Skeletal muscle cell (primary cell): Measurements from ENCODE around the gene TMPRSS9.
"Not testable (repeated sequence)": the region's sequence is repeated elsewhere in the genome, so short reads cannot be mapped to it uniquely, and the experiment has no call there.

Source experiments
- DNase-seq: peaks from one replicate; pipeline ENCODE4 v3.0.0-alpha.2; 2010; ENCODE audit warnings: low read depth
- H3K4me3 ChIP-seq: 2 replicates; pipeline ENCODE4 v1.5.1; 2011; ENCODE audit warnings: low read depth, mild to moderate bottlenecking, control low read depth, low read length, moderate library complexity

TMPRSS9 gene

GRCh38 chr19:2382530-2383222 lies 22.6 kb downstream of the TMPRSS9 start:
- no peak overlapping the region for H3K4me3 ChIP-seq
- DNase-seq, result no peak

DNA sequence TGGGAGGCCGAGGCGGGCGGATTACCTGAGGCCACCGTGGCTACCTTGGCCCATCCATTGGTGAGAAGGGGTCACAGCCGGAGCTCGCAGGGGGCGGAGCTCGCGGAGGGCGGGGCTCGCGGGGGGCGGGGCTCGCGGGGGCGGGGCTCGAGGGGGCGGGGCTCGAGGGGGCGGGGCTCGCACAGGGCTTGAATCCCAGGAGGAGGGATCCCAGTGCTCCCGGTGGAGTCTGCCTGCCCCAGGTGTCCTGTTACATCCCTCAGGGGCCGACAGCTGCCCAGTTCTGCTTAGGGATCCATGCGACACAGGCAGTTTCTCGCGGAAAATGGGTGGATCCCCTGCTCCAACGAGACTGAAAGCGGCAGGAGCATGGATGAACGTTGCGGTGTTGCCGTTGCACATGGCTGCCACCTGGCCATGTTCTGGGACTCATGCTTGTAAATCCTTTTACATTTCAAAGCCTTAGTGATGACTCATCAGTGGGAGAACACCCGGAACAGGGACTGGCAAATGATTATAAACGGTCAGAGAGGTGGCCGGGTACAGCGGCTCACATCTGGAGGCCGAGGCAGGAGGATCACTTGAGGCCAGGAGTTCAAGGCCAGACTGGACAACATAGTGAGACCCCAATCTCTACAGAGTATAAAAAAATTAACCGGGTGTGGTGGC lies 25.1 kb downstream of the TMPRSS9 start:
- H3K4me3 ChIP-seq, result no peak overlapping the region

DNA sequence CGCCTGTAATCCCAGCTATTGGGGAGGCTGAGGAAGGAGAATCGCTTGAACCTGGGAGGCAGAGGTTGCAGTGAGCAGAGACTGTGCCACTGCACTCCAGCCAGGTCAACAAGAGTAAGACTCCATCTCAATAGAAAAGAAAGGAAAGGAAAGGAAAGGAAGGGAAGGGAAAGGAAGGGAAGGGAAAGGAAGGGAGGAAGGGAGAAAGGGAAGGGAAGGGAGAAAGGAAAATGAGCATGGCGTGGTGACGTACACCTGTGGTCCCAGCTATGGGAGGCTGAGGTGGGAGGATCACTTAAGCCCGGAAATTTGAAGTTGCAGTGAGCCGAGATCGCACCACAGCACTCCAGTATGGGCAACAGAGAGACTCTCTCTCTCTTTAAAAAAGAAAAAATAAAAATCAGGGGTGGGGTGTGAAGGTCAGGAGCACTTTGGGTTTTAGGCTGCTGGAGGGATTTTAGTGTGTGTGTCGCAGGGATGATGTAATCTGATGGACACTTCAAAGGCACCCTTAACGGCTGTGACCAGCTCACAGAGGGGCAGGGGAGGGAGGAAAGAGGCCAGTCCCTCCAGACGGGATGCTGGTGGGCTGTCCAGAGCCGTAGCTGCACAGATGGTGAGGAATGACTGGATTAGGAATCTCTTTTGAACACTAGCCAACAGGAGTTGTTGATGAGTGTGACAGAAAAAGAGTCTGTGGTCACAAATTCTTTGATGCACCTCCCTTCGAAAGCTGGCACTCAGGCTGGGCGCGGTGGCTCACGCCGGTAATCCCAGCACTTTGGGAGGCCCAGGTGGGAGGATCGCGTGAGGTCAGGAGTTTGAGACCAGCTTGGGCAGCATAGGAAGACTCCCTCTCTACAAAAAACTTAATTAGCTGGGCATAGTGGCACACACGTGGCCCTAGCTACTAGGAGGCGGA lies 27.6 kb downstream of the TMPRSS9 start:
- no peak overlapping the region for H3K4me3 ChIP-seq
- no peak for DNase-seq

More for the DNA sequence above, 25.1 kb downstream of the TMPRSS9 start:
- DNase-seq, result peak; percentile 55

DNA sequence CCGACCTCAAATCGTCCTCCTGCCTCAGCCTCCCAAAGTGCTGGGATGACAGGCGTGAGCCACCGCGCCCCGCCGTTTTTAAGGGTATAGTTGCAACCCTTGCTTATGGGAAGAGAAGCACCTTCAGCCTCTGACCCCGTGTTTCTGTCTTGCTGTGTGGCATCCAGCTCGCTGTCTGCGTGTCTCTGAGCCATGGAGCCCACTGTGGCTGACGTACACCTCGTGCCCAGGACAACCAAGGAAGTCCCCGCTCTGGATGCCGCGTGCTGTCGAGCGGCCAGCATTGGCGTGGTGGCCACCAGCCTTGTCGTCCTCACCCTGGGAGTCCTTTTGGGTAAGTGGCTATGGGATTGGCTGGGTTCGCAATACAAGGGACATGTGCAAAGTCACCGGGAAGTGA lies 29.5 kb downstream of the TMPRSS9 start:
- H3K4me3 ChIP-seq, result no peak overlapping the region
- no peak for DNase-seq

DNA sequence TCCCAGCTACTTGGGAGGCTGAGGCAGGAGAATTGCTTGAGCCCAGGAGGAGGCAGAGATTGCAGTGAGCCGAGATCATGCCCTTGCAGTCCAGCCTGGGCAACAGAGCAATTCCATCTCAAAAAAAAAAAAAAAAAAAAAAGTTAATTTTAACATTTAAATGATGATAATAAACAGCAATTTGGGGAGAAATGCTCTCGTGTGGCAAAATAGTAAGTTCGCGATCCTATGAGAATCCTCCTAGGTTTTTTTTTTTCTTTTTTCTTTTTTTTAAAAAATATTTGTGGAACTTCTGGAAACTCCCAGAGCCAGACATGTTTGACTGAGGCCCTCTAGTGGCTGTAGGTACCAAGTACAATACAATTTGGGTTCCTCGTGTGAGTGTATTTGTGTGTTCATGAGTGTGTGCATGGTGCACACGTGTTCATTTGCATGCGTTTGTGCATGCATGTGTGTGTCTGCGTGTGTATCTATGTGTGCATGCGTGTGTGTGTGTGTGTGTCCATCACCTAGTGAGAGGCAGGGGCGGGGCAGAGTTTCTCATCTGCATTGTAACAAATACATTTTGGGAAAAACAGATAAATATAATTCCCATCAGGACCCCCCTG lies 31.2 kb downstream of the TMPRSS9 start:
- no peak overlapping the region for H3K4me3 ChIP-seq
- DNase-seq, result peak; percentile 27

GRCh38 chr19:2392366-2392765 lies 32.3 kb downstream of the TMPRSS9 start:
- no peak for DNase-seq
- no peak overlapping the region for H3K4me3 ChIP-seq

DNA sequence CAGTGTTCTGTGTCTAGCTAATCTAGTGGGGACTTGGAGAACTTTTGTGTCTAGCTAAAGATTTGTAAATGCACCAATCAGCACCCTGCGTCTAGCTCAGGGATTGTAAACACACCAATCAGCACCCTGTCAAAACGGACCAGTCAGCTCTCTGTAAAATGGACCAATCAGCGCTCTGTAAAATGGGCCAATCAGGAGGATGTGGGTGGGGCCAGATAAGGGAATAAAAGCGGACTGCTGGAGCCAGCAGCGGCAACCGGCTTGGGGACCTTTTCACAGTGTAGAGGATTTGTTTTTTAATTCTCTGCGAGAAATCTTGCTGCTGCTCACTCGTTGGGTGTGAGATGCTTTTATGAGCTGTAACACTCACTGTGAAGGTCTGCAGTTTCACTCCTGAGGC lies 32.8 kb downstream of the TMPRSS9 start:
- DNase-seq, H3K4me3 ChIP-seq: not testable (repeated sequence)

DNA sequence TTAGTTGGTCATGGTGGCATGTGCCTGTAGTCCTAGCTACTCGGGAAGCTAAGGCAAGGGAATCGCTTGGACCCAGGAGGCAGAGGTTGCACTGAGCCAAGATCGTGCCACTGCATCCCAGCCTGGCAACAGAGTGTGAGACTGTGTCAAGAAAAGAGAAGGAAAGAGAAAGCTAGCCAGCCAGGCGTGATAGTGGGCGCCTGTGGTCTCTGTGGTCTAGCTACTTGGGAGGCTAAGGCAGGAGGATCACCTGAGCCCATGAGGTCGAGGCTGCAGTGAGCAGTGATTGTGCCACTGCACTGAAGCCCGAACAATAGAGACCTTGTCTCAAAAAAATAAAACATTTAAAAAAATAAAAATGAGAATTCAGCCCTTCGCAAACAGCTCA lies 34.0 kb downstream of the TMPRSS9 start:
- no peak overlapping the region for H3K4me3 ChIP-seq
- DNase-seq, result no peak

DNA sequence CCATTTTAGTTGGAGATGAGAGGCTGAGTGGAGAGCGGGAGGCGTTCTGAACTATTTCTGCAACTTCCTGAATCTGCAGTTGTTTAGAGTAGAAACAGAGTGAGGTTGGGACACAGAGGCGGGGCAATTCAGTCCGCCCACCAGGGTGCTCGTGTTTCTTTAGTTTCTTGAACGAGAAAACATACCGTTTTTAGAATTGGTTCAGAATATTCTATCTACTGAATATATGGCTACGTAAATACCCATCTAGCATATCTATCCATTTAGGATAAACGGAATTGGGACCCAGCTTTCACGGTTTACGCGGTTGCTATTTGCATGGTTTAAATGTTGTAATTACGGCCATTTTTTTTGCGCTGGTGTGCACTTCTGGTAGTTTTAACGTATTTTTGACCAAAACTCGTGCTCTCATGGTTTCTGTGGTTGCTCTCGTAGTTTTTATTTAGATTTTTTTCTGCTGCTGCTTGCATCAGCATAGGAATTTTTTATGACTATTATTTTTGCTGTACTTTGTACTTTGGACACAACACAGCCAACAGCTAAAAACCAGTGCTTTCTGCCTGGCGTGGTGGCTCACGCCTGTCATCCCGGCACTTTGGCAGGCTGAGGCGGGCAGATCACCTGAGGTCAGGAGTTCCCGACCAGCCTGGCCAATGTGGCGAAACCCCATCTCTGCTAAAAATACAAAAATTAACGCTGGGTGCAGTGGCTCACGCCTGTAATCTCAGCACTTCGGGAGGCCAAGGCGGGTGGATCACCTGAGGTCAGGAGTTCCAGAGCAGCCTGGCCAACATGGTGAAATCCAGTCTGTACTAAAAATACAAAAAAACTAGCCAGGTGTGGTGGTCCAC lies 34.6 kb downstream of the TMPRSS9 start:
- H3K4me3 ChIP-seq, result no peak overlapping the region
- no peak for DNase-seq

GRCh38 chr19:2395293-2395829 lies 35.3 kb downstream of the TMPRSS9 start:
- not testable (repeated sequence) for DNase-seq, H3K4me3 ChIP-seq

DNA sequence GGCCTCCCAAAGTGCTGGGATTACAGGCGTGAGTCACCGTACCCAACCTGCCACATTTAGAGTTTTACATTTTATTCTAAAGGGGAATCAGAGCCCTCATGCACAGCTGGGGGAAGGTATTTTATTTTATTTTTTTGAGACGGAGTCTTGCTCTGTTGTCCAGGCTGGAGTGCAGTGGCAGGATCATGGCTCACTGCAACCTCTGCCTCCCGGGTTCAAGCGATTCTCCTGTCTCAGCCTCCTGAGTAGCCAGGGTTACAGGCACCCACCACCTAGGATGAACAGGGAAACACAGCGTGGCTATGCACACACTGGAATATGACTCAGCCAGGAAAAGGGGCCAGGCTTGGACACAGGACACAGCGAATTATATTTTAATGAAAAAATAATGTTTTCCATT lies 37.1 kb downstream of the TMPRSS9 start:
- not testable (repeated sequence) for DNase-seq, H3K4me3 ChIP-seq

- no peak overlapping the region for H3K4me3 ChIP-seq
- DNase-seq, result no peak
Observed at GRCh38 chr19:2398735-2399305, 38.8 kb downstream of the TMPRSS9 start.

- no peak for DNase-seq
- no peak overlapping the region for H3K4me3 ChIP-seq
Observed at GRCh38 chr19:2399582-2399981, 39.5 kb downstream of the TMPRSS9 start.

DNA sequence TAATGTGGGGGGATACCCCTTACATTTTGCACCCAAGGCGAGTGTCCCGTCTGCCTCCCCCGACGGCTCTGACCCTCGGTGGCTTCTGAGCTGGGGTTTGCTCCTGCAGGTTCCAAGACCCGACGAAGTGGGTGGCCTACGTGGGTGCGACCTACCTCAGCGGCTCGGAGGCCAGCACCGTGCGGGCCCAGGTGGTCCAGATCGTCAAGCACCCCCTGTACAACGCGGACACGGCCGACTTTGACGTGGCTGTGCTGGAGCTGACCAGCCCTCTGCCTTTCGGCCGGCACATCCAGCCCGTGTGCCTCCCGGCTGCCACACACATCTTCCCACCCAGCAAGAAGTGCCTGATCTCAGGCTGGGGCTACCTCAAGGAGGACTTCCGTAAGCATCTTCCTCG lies 48.2 kb downstream of the TMPRSS9 start:
- DNase-seq, result no peak
- H3K4me3 ChIP-seq, result no peak overlapping the region

GRCh38 chr19:2409352-2409912 lies 49.4 kb downstream of the TMPRSS9 start:
- no peak for DNase-seq
- H3K4me3 ChIP-seq, result no peak overlapping the region

- DNase-seq, result no peak
- H3K4me3 ChIP-seq, result no peak overlapping the region
Observed at GRCh38 chr19:2410023-2410422, 50.0 kb downstream of the TMPRSS9 start.

DNA sequence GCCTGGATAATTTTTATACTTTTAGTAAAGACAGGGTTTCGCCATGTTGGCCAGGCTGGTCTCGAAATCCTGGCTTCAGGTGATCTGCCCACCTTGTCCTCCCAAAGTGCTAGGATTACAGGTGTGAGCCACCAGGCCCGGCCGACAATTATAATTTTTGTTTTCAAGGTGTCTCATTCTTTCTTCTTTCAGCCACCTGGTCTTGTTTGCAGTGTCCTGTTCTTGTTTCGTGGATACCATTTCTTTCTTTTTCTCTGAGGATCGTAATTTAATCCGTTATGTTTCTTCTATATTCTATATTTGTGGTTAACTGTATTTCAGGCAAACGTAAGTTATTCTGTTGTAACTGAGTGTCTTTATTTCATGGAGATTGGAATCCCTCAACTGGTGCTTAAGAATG lies 51.6 kb downstream of the TMPRSS9 start:
- DNase-seq, result no peak
- no peak overlapping the region for H3K4me3 ChIP-seq

- H3K4me3 ChIP-seq, result no peak overlapping the region
- no peak for DNase-seq
Observed at GRCh38 chr19:2412449-2412848, 52.4 kb downstream of the TMPRSS9 start.
